ENCODE measurements around the gene HLA-G. TPM values are rescaled to one million over a fixed set of nuclear protein-coding genes. Genes with fewer than 3 reads are reported as not detected.
A peak's percentile ranks its signal among the peaks of the same experiment; 100 is the strongest.

The HLA-G gene
- total RNA-seq, 2 donors from 2014 or later = 0.78 TPM; not detected in 1

DNA sequence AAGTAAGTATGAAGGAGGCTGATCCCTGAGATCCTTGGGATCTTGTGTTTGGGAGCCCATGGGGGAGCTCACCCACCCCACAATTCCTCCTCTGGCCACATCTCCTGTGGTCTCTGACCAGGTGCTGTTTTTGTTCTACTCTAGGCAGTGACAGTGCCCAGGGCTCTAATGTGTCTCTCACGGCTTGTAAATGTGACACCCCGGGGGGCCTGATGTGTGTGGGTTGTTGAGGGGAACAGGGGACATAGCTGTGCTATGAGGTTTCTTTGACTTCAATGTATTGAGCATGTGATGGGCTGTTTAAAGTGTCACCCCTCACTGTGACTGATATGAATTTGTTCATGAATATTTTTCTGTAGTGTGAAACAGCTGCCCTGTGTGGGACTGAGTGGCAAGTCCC is 2.8 kb downstream of the HLA-G start:
- WGBS, 2 donors = 64 to 94% methylated on average over 2 of the region's 2 CpGs
- peaks cover 14% of the 10 kb centered on the region for H3K4me1 ChIP-seq
- peaks cover 0 to 4% of the 10 kb centered on the region in 2 donors for H3K27me3 ChIP-seq
- no peak for ATAC-seq
- TF ChIP-seq POLR2A (IDR thresholded peaks at IDR 0.05) = no peak
- no peak for TF ChIP-seq CTCF (IDR thresholded peaks at IDR 0.05)
- no peak overlapping the region for H3K4me3 ChIP-seq
- no peak for DNase-seq
- H3K36me3 ChIP-seq (replicated peaks in 1 of 2; ENCODE audit: insufficient read depth in 1 of 2, low read depth in 2 of 2) = no peaks in the 10 kb centered on the region
- no peaks in the 10 kb centered on the region for H3K9me3 ChIP-seq
- intact Hi-C loops (cut with DNase I) = loop anchor here (5.0 to 10.0 kb wide), 2 partner anchors 88 to 126 kb away; no protein-coding TSS in a partner anchor
- no peak overlapping the region for H3K27ac ChIP-seq

DNA sequence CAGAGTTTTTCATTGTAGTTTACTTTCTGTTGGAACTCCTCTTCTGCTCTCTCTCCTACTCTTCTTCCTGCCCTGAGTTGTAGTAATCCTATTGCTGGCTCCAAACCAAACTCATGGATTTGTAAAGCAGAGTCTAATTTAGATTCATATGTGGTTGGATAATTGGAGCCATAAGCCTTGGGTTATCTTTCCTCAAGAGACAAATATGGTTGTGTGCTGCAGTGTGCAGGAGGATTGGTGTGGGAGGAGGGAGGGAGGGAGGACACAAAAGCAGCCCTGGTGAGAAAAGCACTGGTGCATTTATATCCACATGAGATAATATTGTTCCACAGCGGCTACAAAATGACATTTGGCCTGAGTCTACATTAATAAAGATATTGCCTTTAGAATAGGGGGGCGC is 4.2 kb downstream of the HLA-G start:
- intact Hi-C loops (cut with DNase I) = loop anchor here (5.0 to 10.0 kb wide), 2 partner anchors 89 to 127 kb away; no protein-coding TSS in a partner anchor
- DNase-seq = no peak
- TF ChIP-seq POLR2A (IDR thresholded peaks at IDR 0.05) (no peak), CTCF (IDR thresholded peaks at IDR 0.05) (no peak)
- Histone ChIP-seq H3K9me3 (no peaks in the 10 kb centered on the region), H3K36me3 (replicated peaks in 1 of 2; ENCODE audit: insufficient read depth in 1 of 2, low read depth in 2 of 2) (no peaks in the 10 kb centered on the region), H3K4me3 (no peak overlapping the region), H3K27ac (no peak overlapping the region), H3K4me1 (peaks cover 14% of the 10 kb centered on the region), H3K27me3 (peaks cover 0 to 4% of the 10 kb centered on the region in 2 donors)
- 58 to 68% methylated on average over 2 of the region's 2 CpGs for WGBS, 2 donors
- ATAC-seq = no peak

- peak; percentile 7 to 49 (median 42) for DNase-seq
Measured at GRCh38 chr6:29834564-29835436, 7.2 kb downstream of the HLA-G start.

GRCh38 chr6:29839917-29840316 is 12.3 kb downstream of the HLA-G start:
- intact Hi-C loops (cut with DNase I) = loop anchor here (10.0 kb wide), 1 partner anchor 135 kb away; no protein-coding TSS in a partner anchor
- no peaks in the 10 kb centered on the region for H3K27me3 ChIP-seq
- no peak overlapping the region for H3K4me3 ChIP-seq
- H3K27ac ChIP-seq = no peak overlapping the region
- H3K36me3 ChIP-seq (replicated peaks in 1 of 2; ENCODE audit: insufficient read depth in 1 of 2, low read depth in 2 of 2) = no peaks in the 10 kb centered on the region
- no peak for DNase-seq
- WGBS, 2 donors = 44 to 78% methylated on average over 1 of the region's 1 CpG
- H3K4me1 ChIP-seq = no peaks in the 10 kb centered on the region
- H3K9me3 ChIP-seq = no peaks in the 10 kb centered on the region
- ATAC-seq = no peak
- TF ChIP-seq POLR2A (IDR thresholded peaks at IDR 0.05) = no peak
- TF ChIP-seq CTCF (IDR thresholded peaks at IDR 0.05) = no peak

More at GRCh38 chr6:29834564-29835436, 7.2 kb downstream of the HLA-G start:
- Histone ChIP-seq H3K27me3 (no peaks in the 10 kb centered on the region), H3K27ac (no peak overlapping the region), H3K36me3 (replicated peaks in 1 of 2; ENCODE audit: insufficient read depth in 1 of 2, low read depth in 2 of 2) (no peaks in the 10 kb centered on the region), H3K4me1 (no peaks in the 10 kb centered on the region), H3K4me3 (no peak overlapping the region), H3K9me3 (no peaks in the 10 kb centered on the region)
- TF ChIP-seq CTCF (IDR thresholded peaks at IDR 0.05) (peak; percentile 43 to 89 (median 66)), POLR2A (IDR thresholded peaks at IDR 0.05) (no peak)
- ATAC-seq = no peak
- 12 to 18% methylated on average over 16 of the region's 16 CpGs for WGBS, 2 donors
- intact Hi-C loops (cut with DNase I) = loop anchor here (5.0 to 10.0 kb wide), 2 partner anchors 92 to 130 kb away; no protein-coding TSS in a partner anchor
